GM18867 (cell line): Measurements from ENCODE around the gene MICALL2.

Experiments
- ATAC-seq: cut with Tn5 transposase; IDR thresholded peaks from one replicate; pipeline ENCODE4 v1.9.1; 2021; ENCODE audit warnings: mild to moderate bottlenecking, moderate library complexity; ENCODE audit not compliant: unreplicated experiment

MICALL2 gene

GRCh38 chr7:1434891-1435670 lies 24.2 kb downstream of the MICALL2 start:
- ATAC-seq = no peak

- no peak for ATAC-seq
Measured at GRCh38 chr7:1434165-1434718, 25.0 kb downstream of the MICALL2 start.

- no peak for ATAC-seq
Measured at GRCh38 chr7:1433128-1433920, 25.9 kb downstream of the MICALL2 start.

GRCh38 chr7:1432411-1433082 lies 26.7 kb downstream of the MICALL2 start:
- no peak for ATAC-seq

GRCh38 chr7:1431634-1432380 lies 27.5 kb downstream of the MICALL2 start:
- no peak for ATAC-seq

GRCh38 chr7:1431226-1431625 lies 28.0 kb downstream of the MICALL2 start:
- no peak for ATAC-seq

GRCh38 chr7:1430056-1430845 lies 29.0 kb downstream of the MICALL2 start:
- no peak for ATAC-seq

GRCh38 chr7:1428941-1429501 lies 30.2 kb downstream of the MICALL2 start:
- ATAC-seq = no peak

GRCh38 chr7:1427064-1427657 lies 32.1 kb downstream of the MICALL2 start:
- ATAC-seq = no peak

- no peak for ATAC-seq
Measured at GRCh38 chr7:1426474-1426873, 32.8 kb downstream of the MICALL2 start.

GRCh38 chr7:1425292-1426136 lies 33.8 kb downstream of the MICALL2 start:
- no peak for ATAC-seq

GRCh38 chr7:1424041-1424440 lies 35.2 kb downstream of the MICALL2 start:
- no peak for ATAC-seq

- no peak for ATAC-seq
Measured at GRCh38 chr7:1423264-1423811, 35.9 kb downstream of the MICALL2 start.

- no peak for ATAC-seq
Measured at GRCh38 chr7:1422512-1423263, 36.6 kb downstream of the MICALL2 start.

- no peak for ATAC-seq
Measured at GRCh38 chr7:1421946-1422345, 37.3 kb downstream of the MICALL2 start.

GRCh38 chr7:1421020-1421790 lies 38.1 kb downstream of the MICALL2 start:
- ATAC-seq = no peak
